ENCODE results near the gene FGFR3.

DNA sequence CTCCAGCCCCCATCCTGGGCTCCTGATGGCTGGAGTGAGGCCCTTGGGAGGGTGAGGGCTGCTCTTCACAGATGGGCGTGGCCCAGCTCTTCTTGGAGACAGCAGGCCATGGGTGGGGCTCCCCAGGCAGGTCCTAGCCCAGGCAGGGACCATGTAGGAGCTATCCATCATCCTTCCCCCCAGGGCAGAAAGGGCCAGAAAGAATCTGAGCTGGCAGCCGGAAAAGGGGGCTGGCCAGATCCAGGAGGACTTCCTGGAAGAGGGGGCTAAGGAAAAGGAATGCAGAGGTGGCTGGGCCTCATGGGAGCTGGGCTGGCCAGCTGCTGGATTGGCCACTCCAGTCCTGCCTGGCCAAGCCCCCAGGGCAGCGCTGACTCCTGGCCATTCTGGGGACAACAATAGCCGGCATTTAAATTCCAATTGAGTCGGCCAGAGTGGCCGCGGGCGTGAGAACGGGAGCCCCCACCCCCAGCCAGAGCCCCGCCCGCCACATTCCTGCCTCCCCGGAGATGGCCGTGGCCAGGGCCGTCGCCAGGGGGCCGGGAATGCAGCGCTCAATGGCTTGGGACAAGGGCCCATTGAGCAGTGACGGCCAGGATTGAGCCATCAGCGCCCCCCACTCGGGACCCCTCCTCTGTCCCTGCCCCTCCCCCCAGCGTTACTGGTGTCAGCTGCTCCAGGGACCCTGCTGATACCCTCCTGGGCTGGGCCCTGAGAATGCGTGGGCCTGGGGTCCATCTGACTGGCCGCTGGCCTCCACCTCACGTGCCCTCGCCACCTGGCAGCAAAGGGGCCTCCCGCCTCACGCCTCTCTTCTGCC, 15.1 kb upstream of the FGFR3 start:
- TF ChIP-seq, protein P1, sequence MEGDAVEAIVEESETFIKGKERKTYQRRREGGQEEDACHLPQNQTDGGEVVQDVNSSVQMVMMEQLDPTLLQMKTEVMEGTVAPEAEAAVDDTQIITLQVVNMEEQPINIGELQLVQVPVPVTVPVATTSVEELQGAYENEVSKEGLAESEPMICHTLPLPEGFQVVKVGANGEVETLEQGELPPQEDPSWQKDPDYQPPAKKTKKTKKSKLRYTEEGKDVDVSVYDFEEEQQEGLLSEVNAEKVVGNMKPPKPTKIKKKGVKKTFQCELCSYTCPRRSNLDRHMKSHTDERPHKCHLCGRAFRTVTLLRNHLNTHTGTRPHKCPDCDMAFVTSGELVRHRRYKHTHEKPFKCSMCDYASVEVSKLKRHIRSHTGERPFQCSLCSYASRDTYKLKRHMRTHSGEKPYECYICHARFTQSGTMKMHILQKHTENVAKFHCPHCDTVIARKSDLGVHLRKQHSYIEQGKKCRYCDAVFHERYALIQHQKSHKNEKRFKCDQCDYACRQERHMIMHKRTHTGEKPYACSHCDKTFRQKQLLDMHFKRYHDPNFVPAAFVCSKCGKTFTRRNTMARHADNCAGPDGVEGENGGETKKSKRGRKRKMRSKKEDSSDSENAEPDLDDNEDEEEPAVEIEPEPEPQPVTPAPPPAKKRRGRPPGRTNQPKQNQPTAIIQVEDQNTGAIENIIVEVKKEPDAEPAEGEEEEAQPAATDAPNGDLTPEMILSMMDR (IDR thresholded peaks at IDR 0.05), result no peak
- no peak for TF ChIP-seq POLR2A (IDR thresholded peaks at IDR 0.05)
